HepG2 (cell line): ENCODE results near the gene DGKG. TPM values are rescaled to one million over a fixed set of nuclear protein-coding genes. Genes with fewer than 3 reads are reported as not detected.
A peak's percentile ranks its signal among the peaks of the same experiment; 100 is the strongest.

Source experiments
- ATRX ChIP-seq: sonication (generic); formaldehyde crosslinking; IDR thresholded peaks from 2 replicates; pipeline ENCODE4 v1.4.0; 2020; ENCODE audit warnings: missing genetic modification reagents, borderline replicate concordance
- CBX5 ChIP-seq: sonication (generic); formaldehyde crosslinking; IDR thresholded peaks from 2 replicates; pipeline ENCODE4 v1.4.0; 2020; ENCODE audit warnings: missing genetic modification reagents, borderline replicate concordance
- DPF2 ChIP-seq: sonication (generic); formaldehyde crosslinking; IDR thresholded peaks from 2 replicates; pipeline ENCODE4 v1.4.0; 2020; ENCODE audit warnings: mild to moderate bottlenecking, low read depth, missing genetic modification reagents, borderline replicate concordance
- FOXK2 ChIP-seq: fragments of 450-650 bp; IDR thresholded peaks from 2 replicates; pipeline ENCODE4 v1.6.1; 2016
- HOXA5 ChIP-seq: sonication (generic); formaldehyde crosslinking; IDR thresholded peaks from 2 replicates; pipeline ENCODE4 v1.4.0; 2020; ENCODE audit warnings: missing genetic modification reagents
- KAT2B ChIP-seq: fragments of 150-350 bp; IDR thresholded peaks from 2 replicates; pipeline ENCODE4 v1.6.1; 2014; ENCODE audit warnings: low read depth, low read length, borderline replicate concordance
- RARG ChIP-seq: sonication (generic); formaldehyde crosslinking; IDR thresholded peaks from 2 replicates; pipeline ENCODE4 v1.4.0; 2020; ENCODE audit warnings: low read depth, mild to moderate bottlenecking, missing genetic modification reagents
- RFX1 ChIP-seq: fragments of 450-650 bp; IDR thresholded peaks from 2 replicates; pipeline ENCODE4 v1.6.1; 2017
- SIX4 ChIP-seq: sonication (generic); formaldehyde crosslinking; IDR thresholded peaks from 2 replicates; pipeline ENCODE4 v1.4.0; 2020; ENCODE audit warnings: missing genetic modification reagents
- ZBTB3 ChIP-seq: sonication (generic); formaldehyde crosslinking; IDR thresholded peaks from 2 replicates; pipeline ENCODE4 v1.4.0; 2020; ENCODE audit warnings: low read depth, mild to moderate bottlenecking, moderate library complexity, missing genetic modification reagents, borderline replicate concordance
- ZC3H4 ChIP-seq: sonication (generic); formaldehyde crosslinking; IDR thresholded peaks from 2 replicates; pipeline ENCODE4 v1.4.0; 2020; ENCODE audit warnings: missing genetic modification reagents, borderline replicate concordance
- ZNF530 ChIP-seq: sonication (generic); formaldehyde crosslinking; IDR thresholded peaks from 2 replicates; pipeline ENCODE4 v1.5.0; 2020; ENCODE audit warnings: low read depth, mild to moderate bottlenecking, missing genetic modification reagents
- ZNF547 ChIP-seq: sonication (generic); formaldehyde crosslinking; IDR thresholded peaks from 2 replicates; pipeline ENCODE4 v1.5.1; 2020; ENCODE audit warnings: mild to moderate bottlenecking, missing genetic modification reagents
- ZNF605 ChIP-seq: sonication (generic); formaldehyde crosslinking; IDR thresholded peaks from 2 replicates; pipeline ENCODE4 v1.8.0; 2022; ENCODE audit warnings: mild to moderate bottlenecking, missing genetic modification reagents
- polyA plus RNA-seq, 8 experiments: library from polyadenylated mRNA; depleted of rRNA in 3 of 8; stranded (reverse) in 7 of 8; unstranded in 1 of 8; fragments of >200 nt; fragmentation: Illumina TruSeq in 4 of 8; extraction: Trizol in 4 of 8; gene quantifications; 2 replicates each; pipeline versions ENCODE4 v1.2.1 to v1.2.3, GENCODE V29; 2011 to 2016; ENCODE audit warnings: low read depth in 4 of 8, missing spikeins in 1 of 8, mixed read lengths in 1 of 8; ENCODE audit not compliant: insufficient read depth in 1 of 8
- total RNA-seq, 5 experiments: library from RNA; depleted of rRNA; stranded (reverse); fragments of >200 nt; fragmentation: Illumina TruSeq; extraction: Trizol; gene quantifications; 2 replicates each; pipeline ENCODE4 v1.2.3, GENCODE V29; 2016; ENCODE audit warnings: low read depth in 1 of 5
- TF ChIP-seq, protein P1 (sequence below): sonication (generic); formaldehyde crosslinking; IDR thresholded peaks from 2 replicates; pipeline ENCODE4 v1.9.0; 2021; ENCODE audit warnings: missing genetic modification reagents, borderline replicate concordance
- TF ChIP-seq, protein P2 (sequence below): sonication (generic); formaldehyde crosslinking; IDR thresholded peaks from 2 replicates; pipeline ENCODE4 v1.4.0; 2020; ENCODE audit warnings: mild to moderate bottlenecking, missing genetic modification reagents, borderline replicate concordance
- TF ChIP-seq, protein P3 (sequence below): sonication (generic); formaldehyde crosslinking; IDR thresholded peaks from 2 replicates; pipeline ENCODE4 v1.5.0; 2020; ENCODE audit warnings: mild to moderate bottlenecking, missing genetic modification reagents, borderline replicate concordance

Gene DGKG
- total and polyA plus RNA-seq, 2 of the 13 experiments (the other 11 are each of a cell fraction or from before 2014, with no cell fraction given): 3.8 to 6.2 TPM

DNA sequence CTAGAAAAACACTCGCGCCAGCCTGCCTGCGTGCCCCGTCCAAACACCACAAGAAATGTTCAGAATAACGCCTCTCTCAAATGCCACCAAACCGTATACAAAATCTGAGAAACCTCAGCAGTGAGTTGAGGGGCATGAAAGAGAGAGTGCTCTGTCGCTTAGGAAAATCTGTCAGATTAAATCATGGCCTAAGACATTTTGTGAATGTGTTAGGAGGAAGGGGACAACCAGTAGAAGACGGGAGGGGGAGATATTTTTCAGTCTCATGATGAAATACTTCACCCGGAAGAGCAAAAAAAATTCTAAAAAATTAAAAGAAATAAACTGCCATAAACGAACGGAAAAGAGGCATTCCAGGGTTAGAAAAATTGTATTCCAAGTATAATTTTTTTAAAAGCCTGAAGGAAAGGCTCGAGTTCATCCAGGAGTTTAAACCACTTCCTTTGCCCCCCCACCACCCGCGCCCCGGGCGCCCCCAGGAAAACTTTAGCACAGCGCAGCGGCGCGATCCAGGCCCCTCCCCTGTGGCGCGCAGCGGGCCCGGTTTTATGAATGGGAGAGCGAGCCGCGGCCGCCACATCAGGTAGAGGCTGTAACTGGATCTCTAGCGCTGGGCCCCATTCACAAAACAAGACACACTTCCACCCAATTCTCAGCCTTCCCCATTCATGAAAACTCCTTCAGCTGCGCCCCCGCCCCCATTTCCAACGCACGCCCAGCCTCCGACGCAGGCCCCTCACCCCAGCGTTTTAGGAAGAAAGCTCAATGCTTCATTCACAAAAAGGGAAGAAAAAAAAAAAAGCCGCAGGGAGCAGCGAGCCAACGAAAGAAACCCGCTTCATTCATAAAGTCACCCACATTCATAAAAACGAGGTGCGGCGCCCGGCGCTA is 254.6 kb downstream of the DGKG start (continued):
- TF ChIP-seq, protein P1, sequence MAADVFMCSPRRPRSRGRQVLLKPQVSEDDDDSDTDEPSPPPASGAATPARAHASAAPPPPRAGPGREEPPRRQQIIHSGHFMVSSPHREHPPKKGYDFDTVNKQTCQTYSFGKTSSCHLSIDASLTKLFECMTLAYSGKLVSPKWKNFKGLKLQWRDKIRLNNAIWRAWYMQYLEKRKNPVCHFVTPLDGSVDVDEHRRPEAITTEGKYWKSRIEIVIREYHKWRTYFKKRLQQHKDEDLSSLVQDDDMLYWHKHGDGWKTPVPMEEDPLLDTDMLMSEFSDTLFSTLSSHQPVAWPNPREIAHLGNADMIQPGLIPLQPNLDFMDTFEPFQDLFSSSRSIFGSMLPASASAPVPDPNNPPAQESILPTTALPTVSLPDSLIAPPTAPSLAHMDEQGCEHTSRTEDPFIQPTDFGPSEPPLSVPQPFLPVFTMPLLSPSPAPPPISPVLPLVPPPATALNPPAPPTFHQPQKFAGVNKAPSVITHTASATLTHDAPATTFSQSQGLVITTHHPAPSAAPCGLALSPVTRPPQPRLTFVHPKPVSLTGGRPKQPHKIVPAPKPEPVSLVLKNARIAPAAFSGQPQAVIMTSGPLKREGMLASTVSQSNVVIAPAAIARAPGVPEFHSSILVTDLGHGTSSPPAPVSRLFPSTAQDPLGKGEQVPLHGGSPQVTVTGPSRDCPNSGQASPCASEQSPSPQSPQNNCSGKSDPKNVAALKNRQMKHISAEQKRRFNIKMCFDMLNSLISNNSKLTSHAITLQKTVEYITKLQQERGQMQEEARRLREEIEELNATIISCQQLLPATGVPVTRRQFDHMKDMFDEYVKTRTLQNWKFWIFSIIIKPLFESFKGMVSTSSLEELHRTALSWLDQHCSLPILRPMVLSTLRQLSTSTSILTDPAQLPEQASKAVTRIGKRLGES (CRISPR knock-in tag): no peak
- TF ChIP-seq FOXK2 (no peak), ZNF547 (CRISPR knock-in tag) (no peak), ZNF605 (CRISPR knock-in tag) (no peak), RFX1 (no peak), ZC3H4 (no peak), DPF2 (CRISPR knock-in tag) (no peak), ZNF530 (CRISPR knock-in tag) (no peak), ZBTB3 (CRISPR knock-in tag) (no peak), ATRX (CRISPR knock-in tag) (no peak), HOXA5 (CRISPR knock-in tag) (no peak), SIX4 (peak; percentile 85), CBX5 (CRISPR knock-in tag) (no peak), RARG (CRISPR knock-in tag) (no peak), KAT2B (no peak)
- TF ChIP-seq, protein P2, sequence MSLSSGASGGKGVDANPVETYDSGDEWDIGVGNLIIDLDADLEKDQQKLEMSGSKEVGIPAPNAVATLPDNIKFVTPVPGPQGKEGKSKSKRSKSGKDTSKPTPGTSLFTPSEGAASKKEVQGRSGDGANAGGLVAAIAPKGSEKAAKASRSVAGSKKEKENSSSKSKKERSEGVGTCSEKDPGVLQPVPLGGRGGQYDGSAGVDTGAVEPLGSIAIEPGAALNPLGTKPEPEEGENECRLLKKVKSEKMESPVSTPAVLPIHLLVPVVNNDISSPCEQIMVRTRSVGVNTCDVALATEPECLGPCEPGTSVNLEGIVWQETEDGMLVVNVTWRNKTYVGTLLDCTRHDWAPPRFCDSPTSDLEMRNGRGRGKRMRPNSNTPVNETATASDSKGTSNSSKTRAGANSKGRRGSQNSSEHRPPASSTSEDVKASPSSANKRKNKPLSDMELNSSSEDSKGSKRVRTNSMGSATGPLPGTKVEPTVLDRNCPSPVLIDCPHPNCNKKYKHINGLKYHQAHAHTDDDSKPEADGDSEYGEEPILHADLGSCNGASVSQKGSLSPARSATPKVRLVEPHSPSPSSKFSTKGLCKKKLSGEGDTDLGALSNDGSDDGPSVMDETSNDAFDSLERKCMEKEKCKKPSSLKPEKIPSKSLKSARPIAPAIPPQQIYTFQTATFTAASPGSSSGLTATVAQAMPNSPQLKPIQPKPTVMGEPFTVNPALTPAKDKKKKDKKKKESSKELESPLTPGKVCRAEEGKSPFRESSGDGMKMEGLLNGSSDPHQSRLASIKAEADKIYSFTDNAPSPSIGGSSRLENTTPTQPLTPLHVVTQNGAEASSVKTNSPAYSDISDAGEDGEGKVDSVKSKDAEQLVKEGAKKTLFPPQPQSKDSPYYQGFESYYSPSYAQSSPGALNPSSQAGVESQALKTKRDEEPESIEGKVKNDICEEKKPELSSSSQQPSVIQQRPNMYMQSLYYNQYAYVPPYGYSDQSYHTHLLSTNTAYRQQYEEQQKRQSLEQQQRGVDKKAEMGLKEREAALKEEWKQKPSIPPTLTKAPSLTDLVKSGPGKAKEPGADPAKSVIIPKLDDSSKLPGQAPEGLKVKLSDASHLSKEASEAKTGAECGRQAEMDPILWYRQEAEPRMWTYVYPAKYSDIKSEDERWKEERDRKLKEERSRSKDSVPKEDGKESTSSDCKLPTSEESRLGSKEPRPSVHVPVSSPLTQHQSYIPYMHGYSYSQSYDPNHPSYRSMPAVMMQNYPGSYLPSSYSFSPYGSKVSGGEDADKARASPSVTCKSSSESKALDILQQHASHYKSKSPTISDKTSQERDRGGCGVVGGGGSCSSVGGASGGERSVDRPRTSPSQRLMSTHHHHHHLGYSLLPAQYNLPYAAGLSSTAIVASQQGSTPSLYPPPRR (CRISPR knock-in tag): peak; percentile 42; the same call in 1 of the 2 replicates
- TF ChIP-seq, protein P3, sequence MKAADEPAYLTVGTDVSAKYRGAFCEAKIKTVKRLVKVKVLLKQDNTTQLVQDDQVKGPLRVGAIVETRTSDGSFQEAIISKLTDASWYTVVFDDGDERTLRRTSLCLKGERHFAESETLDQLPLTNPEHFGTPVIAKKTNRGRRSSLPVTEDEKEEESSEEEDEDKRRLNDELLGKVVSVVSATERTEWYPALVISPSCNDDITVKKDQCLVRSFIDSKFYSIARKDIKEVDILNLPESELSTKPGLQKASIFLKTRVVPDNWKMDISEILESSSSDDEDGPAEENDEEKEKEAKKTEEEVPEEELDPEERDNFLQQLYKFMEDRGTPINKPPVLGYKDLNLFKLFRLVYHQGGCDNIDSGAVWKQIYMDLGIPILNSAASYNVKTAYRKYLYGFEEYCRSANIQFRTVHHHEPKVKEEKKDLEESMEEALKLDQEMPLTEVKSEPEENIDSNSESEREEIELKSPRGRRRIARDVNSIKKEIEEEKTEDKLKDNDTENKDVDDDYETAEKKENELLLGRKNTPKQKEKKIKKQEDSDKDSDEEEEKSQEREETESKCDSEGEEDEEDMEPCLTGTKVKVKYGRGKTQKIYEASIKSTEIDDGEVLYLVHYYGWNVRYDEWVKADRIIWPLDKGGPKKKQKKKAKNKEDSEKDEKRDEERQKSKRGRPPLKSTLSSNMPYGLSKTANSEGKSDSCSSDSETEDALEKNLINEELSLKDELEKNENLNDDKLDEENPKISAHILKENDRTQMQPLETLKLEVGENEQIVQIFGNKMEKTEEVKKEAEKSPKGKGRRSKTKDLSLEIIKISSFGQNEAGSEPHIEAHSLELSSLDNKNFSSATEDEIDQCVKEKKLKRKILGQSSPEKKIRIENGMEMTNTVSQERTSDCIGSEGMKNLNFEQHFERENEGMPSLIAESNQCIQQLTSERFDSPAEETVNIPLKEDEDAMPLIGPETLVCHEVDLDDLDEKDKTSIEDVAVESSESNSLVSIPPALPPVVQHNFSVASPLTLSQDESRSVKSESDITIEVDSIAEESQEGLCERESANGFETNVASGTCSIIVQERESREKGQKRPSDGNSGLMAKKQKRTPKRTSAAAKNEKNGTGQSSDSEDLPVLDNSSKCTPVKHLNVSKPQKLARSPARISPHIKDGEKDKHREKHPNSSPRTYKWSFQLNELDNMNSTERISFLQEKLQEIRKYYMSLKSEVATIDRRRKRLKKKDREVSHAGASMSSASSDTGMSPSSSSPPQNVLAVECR (CRISPR knock-in tag): peak; percentile 69; the same call in 1 of the 2 replicates
